K562 (cell line): ENCODE results near the gene HOXB3. TPM values are rescaled to one million over a fixed set of nuclear protein-coding genes. Genes with fewer than 3 reads are reported as not detected.

Experiments
- ARID4B ChIP-seq: sonication (generic); formaldehyde crosslinking; IDR thresholded peaks from 2 replicates; pipeline ENCODE4 v1.8.0; 2022; ENCODE audit warnings: mild to moderate bottlenecking, missing genetic modification reagents
- C11orf30 ChIP-seq: fragments of 450-650 bp; IDR thresholded peaks from 2 replicates; pipeline ENCODE4 v1.6.1; 2016; ENCODE audit warnings: low read depth, mild to moderate bottlenecking
- ELF4 ChIP-seq: fragments of 450-650 bp; formaldehyde crosslinking; IDR thresholded peaks from 2 replicates; pipeline ENCODE4 v1.4.0; 2022; ENCODE audit warnings: missing genetic modification characterization
- NFE2L1 ChIP-seq: fragments of 450-650 bp; IDR thresholded peaks from 2 replicates; pipeline ENCODE4 v1.6.1; 2016; ENCODE audit warnings: missing genetic modification characterization, low read depth, mild to moderate bottlenecking, missing compliant biosample characterization, moderate library complexity, borderline replicate concordance
- PKNOX1 ChIP-seq: fragments of 450-650 bp; IDR thresholded peaks from 2 replicates; pipeline ENCODE4 v1.6.1; 2016
- RNF219 ChIP-seq: fragments of 250-450 bp; sonication (Bioruptor Pico); IDR thresholded peaks from 2 replicates; pipeline ENCODE4 v1.5.0; 2022; ENCODE audit warnings: mild to moderate bottlenecking
- SETDB1 ChIP-seq: IDR thresholded peaks from one replicate; pipeline ENCODE4 v1.6.1; 2012; ENCODE audit warnings: low read length, control low read depth, inconsistent platforms
- SMAD2 ChIP-seq: fragments of 150-350 bp; IDR thresholded peaks from 2 replicates; pipeline ENCODE4 v1.6.1; 2014; ENCODE audit warnings: low read depth, mild to moderate bottlenecking, low read length
- SP1 ChIP-seq: sonication (generic); formaldehyde crosslinking; IDR thresholded peaks from 2 replicates; pipeline ENCODE4 v1.8.1; 2022; ENCODE audit warnings: mild to moderate bottlenecking, missing genetic modification reagents
- ZBTB33 ChIP-seq: sonication (generic); formaldehyde crosslinking; IDR thresholded peaks from 2 replicates; pipeline ENCODE4 v1.8.1; 2023; ENCODE audit warnings: mild to moderate bottlenecking, missing genetic modification reagents
- ZBTB5 ChIP-seq: fragments of 450-650 bp; IDR thresholded peaks from 2 replicates; pipeline ENCODE4 v1.6.1; 2017; ENCODE audit warnings: antibody characterized with exemption
- ZNF57 ChIP-seq: fragments of 450-650 bp; formaldehyde crosslinking; IDR thresholded peaks from 2 replicates; pipeline ENCODE4 v1.4.0; 2020; ENCODE audit warnings: mild to moderate bottlenecking, moderate library complexity
- ZNF778 ChIP-seq: fragments of 450-650 bp; formaldehyde crosslinking; IDR thresholded peaks from 2 replicates; pipeline ENCODE4 v1.4.0; 2020; ENCODE audit warnings: mild to moderate bottlenecking, moderate library complexity
- polyA plus RNA-seq, 8 experiments: library from polyadenylated mRNA; depleted of rRNA in 4 of 8; stranded (reverse) in 5 of 8; unstranded in 3 of 8; fragments of >200 nt; fragmentation: Nextera tagmentation in 2 of 8; fragmentation: Illumina TruSeq in 1 of 8; extraction: Ambion mirVana in 2 of 8; extraction: Trizol in 1 of 8; gene quantifications; 2 replicates each; pipeline versions ENCODE4 v1.2.1 to v1.2.3, GENCODE V29; 2011 to 2014; ENCODE audit warnings: inconsistent platforms in 1 of 8, missing spikeins in 1 of 8
- total RNA-seq, 7 experiments: library from RNA; depleted of rRNA in 6 of 7; stranded (reverse); fragments of >200 nt in 6 of 7; fragmentation: Illumina TruSeq in 2 of 7; extraction: Trizol in 2 of 7; gene quantifications; 2 replicates each; pipeline versions ENCODE4 v1.2.1 to v1.2.3, GENCODE V29; 2011 to 2021; ENCODE audit warnings: low replicate concordance in 1 of 7

HOXB3 gene
- total and polyA plus RNA-seq, 9 of the 15 experiments (the other 6 are each of a cell fraction or from before 2014, with no cell fraction given), result 2.4 to 41.3 (median 20.2) TPM

- peak; percentile 78 for TF ChIP-seq ZBTB5
- TF ChIP-seq SP1 (CRISPR knock-in tag), result peak; percentile 79
- TF ChIP-seq PKNOX1, result peak; percentile 98
- no peak for TF ChIP-seq SETDB1
- no peak for TF ChIP-seq ZNF778 (CRISPR knock-in tag)
- TF ChIP-seq RNF219 (CRISPR knock-in tag), result no peak
- TF ChIP-seq SMAD2, result no peak
- no peak for TF ChIP-seq ARID4B (CRISPR knock-in tag)
- TF ChIP-seq C11orf30, result peak; percentile 66
- 0 out of 2 replicates have a peak, but pooled peaks have one; percentile 51 for TF ChIP-seq ZBTB33
- no peak for TF ChIP-seq NFE2L1 (tag)
- no peak for TF ChIP-seq ZNF57
- no peak; the same call in 1 of the 2 replicates for TF ChIP-seq ELF4
Measured at GRCh38 chr17:48626245-48627117, 36.4 kb upstream of the HOXB3 start, which contains the start of gene HOXB9 (continued).
